RCC 7860 (cell line): ENCODE measurements around the gene TPK1.
A peak's percentile ranks its signal among the peaks of the same experiment; 100 is the strongest.
"Not testable (repeated sequence)": the region's sequence is repeated elsewhere in the genome, so short reads cannot be mapped to it uniquely, and the experiment has no call there.

Experiments
- DNase-seq: peaks from one replicate; pipeline ENCODE4 v3.0.0-alpha.2; 2015; ENCODE audit warnings: low spot score
- FAIRE-seq: peaks from 2 replicates; lab custom pipeline; 2012; peaks lifted over from hg19 to GRCh38; lab: Jason Lieb, UNC

The TPK1 gene

GRCh38 chr7:144728551-144728950, 107.3 kb downstream of the TPK1 start:
- FAIRE-seq, result no peak
- DNase-seq, result no peak

DNA sequence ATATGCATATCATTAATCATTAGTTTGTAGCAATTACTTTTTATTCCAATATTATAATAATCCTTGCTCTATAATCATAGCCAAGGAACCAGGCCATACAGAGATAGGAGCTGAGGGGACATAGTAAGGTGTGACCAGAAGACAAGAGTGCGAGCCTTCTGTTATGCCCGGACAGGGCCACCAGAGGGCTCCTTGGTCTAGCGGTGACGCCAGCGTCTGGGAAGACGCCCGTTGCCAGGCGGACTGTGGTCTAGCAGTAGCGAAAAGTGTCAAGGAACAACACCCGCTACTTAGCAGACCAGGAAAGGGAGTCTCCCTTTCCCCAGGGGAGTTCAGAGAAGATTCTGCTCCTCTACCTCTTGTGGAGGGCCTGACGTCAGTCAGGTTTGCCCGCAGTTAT, 109.0 kb downstream of the TPK1 start:
- DNase-seq, FAIRE-seq: not testable (repeated sequence)

GRCh38 chr7:144725070-144725469, 110.8 kb downstream of the TPK1 start:
- DNase-seq (no peak), FAIRE-seq (peak; percentile 38)

DNA sequence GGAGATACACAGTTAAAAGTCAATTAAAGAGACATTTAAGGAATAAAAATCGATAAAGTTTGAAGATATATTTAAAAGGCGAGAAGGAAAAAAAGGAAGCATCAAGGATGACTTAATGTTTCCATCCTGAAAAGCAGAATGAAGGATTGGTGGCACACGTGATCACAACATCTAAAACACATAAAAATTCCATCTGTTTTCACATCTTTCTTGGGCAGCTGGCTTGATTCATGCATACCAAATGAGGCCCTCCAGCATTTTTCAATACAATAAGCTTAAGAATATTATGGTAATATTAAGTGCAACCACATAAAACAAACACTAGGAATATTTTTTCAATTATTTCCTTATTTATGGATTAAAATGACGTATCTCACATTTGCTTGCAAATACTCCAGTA, 112.6 kb downstream of the TPK1 start:
- DNase-seq, result no peak
- no peak for FAIRE-seq

DNA sequence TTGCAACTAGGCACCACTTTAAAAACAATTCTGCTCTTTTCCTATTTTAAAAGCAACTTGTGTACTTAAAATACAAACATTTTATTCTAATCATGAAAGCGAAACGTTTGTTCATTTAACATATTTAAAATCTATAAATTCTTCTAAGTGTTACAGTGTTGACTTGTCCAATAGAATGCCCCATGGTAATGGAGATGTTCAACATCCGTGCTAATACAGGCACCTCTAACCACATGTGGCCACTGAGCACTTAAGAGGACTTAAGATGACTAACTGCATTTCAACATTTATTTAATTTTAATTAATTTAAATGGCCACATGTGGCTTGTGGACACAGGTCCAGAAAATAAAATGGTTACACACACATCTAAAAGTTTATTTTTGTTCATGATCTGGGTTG, 115.1 kb downstream of the TPK1 start:
- FAIRE-seq (no peak), DNase-seq (no peak)

DNA sequence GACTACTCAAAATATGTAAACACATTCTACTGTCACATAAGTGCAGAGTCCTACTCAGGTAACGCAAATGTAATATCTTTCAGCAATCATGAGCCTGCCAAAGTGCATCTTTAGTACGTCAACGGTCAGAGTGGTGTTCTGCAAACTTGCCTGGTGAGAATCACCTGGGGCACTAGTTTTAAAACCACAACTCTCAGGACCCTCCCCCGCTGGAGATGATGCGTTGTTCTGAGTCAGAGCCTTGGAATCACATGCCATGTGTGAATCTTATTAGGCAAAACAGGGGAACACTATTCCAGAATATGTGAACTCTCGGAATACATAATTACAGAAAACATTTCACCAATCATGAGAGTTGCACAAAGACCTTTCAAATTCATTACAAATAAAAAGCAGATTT, 115.7 kb downstream of the TPK1 start:
- FAIRE-seq (peak; percentile 84), DNase-seq (peak; percentile 48)

GRCh38 chr7:144717720-144718119, 118.1 kb downstream of the TPK1 start:
- DNase-seq, result no peak
- no peak for FAIRE-seq

- DNase-seq, result no peak
- no peak for FAIRE-seq
Observed at GRCh38 chr7:144713850-144714249, 122.0 kb downstream of the TPK1 start.

- DNase-seq (no peak), FAIRE-seq (no peak)
Observed at GRCh38 chr7:144710791-144711190, 125.1 kb downstream of the TPK1 start.

GRCh38 chr7:144709066-144709465, 126.8 kb downstream of the TPK1 start:
- FAIRE-seq (peak; percentile 56), DNase-seq (no peak)

DNA sequence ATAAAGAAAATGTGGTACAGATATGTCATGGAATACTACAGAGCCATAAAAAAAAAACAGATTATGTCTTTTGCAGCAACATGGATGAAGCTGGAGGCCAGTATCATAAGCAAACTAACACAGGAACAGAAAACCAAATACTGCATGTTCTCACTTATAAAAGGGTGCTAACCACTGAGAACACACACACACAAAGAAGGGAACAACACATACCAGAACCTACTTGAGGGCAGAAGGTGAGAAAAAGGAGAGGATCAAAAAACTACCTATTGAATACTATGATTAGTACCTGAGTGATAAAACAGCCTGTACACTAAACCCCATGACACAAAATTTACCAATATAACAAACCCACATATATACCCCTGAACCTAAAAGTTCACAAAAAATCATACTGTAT, 144.6 kb downstream of the TPK1 start:
- no peak for DNase-seq
- no peak for FAIRE-seq

DNA sequence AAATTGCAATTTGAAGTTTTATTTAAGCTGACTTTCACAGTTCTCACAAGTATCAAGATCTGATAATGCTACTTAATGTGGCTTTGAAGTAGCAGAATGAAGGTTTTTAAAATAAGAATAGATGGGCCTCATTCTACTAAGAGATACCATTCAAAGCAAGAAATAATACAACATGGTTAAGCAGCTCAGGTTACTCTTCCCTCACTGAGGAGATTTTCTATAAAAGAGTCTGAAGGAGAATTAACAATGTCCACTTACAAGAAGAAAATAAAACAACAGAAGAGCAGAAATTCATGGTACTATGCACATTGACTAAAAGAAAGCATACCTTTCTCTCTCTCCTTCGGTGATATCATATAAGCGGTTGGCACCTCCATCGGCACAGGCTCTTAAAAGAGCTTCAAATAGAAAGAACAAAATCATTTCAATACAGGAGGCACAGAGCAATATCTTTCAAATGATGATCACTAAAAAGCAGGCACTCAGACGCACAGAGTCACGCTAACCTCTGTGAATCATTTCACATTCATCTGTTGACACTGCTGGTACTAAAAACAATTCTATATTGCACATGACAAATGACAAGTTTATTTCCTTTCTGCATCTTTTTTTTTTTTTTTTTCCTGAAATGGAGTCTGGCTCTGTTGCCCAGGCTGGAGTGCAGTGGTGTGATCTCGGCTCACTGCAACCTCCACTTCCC, 153.1 kb downstream of the TPK1 start:
- no peak for DNase-seq
- no peak for FAIRE-seq

DNA sequence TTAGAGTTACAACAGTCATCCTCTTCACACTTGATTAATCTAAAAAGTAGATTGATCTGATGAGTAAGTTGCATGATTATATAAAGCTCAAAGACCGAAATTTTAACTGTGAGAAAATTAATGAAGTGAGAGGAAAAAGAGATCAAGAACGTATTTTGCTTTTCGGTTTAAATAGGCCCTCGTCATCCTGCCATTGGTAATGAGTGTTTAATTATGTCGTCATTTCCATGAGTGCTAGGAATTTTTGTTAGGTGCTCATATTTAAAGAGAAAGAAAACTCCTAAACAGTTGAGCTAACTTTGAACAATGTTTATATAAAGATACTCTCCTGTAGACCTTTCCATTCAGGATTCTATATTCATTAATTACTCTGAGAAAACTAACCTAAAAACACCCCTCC, 159.4 kb downstream of the TPK1 start:
- DNase-seq (no peak), FAIRE-seq (no peak)

- no peak for DNase-seq
- FAIRE-seq, result no peak
Observed at GRCh38 chr7:144674550-144674949, 161.3 kb downstream of the TPK1 start.

GRCh38 chr7:144672869-144673268, 163.0 kb downstream of the TPK1 start:
- FAIRE-seq, result no peak

DNA sequence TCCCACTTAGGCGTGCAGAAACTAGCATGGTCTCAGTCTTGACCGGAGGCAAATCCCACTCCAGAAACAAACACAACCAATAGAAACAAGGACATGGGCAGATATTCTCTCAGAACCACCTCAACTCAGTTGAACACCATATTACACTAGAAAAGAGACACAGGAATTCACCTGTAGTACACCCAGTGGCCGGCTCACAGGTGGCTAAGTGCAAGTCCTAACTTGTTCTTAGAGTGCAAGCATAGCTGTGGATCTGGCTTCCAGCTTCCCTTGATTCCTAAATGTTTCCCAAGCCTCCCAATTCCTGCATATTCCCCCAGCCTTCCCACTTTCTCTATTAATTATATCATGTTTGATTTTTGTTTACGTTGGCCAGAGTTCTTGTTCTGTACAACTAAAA, 164.4 kb downstream of the TPK1 start:
- FAIRE-seq (no peak), DNase-seq (no peak)

More at GRCh38 chr7:144672869-144673268, 163.0 kb downstream of the TPK1 start:
- DNase-seq, result no peak

DNA sequence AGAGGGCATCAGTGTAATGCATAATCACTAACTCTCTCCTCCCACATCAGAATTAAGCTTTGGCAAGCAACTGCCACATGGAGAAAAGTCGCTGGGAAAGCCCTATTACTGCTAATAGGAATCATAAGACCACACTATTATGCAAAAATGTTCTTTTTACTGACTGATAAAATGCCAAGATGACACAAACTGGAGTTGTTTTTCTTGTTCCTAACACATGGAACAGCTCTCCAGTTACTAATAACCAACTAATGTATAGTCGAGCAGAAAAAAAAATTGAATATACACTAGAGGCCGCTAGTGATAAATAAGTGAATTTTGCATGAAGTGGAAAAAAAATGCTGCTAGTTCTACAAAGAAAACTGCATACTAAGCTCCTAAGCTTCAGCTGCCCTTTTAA, 165.6 kb downstream of the TPK1 start:
- FAIRE-seq (peak; percentile 65), DNase-seq (peak; percentile 38)

DNA sequence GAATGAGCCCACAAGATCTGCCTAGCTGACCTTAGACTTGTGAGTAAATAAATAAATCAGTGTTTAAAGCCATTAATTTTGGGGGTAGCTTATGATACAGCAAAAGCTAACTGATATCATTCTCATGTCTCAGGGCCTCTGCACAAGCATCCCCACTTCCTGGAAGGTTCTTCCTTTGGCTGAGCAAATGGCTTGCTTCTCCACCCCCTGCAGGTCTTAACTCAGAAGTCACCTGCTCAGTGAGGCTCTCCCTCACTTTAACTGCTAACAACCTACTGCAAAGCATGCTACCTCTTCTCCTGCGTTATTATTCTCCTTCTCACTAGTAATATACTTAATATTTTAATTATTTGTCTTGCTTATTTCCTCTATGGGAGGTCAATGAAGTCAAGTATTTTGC, 167.3 kb downstream of the TPK1 start:
- FAIRE-seq, result no peak

GRCh38 chr7:144665689-144666381, 170.0 kb downstream of the TPK1 start:
- DNase-seq (no peak), FAIRE-seq (no peak)

More for the DNA sequence above, 167.3 kb downstream of the TPK1 start:
- DNase-seq, result no peak

GRCh38 chr7:144659211-144659610, 176.6 kb downstream of the TPK1 start:
- FAIRE-seq (no peak), DNase-seq (no peak)

GRCh38 chr7:144656965-144657517, 178.8 kb downstream of the TPK1 start:
- no peak for FAIRE-seq
- no peak for DNase-seq

- no peak for DNase-seq
- FAIRE-seq, result no peak
Observed at GRCh38 chr7:144653449-144653848, 182.4 kb downstream of the TPK1 start.
